ENCODE results near the gene LGALS13.

Gene LGALS13

GRCh38 chr19:39566064-39566463 lies 36.3 kb upstream of the LGALS13 start:
- no peaks in the 10 kb centered on the region for H3K36me3 ChIP-seq (ENCODE audit: insufficient read depth, insufficient read length, low read length)
- H3K4me3 ChIP-seq (ENCODE audit: insufficient read length, low read depth): no peak overlapping the region
- H3K4me1 ChIP-seq (ENCODE audit: insufficient read depth, insufficient read length): no peaks in the 10 kb centered on the region
- H3K9ac ChIP-seq (ENCODE audit: insufficient read length, low read depth): no peak overlapping the region
- H3K9me3 ChIP-seq (ENCODE audit: insufficient read depth, low read length): no peaks in the 10 kb centered on the region
- H3K27me3 ChIP-seq (ENCODE audit: insufficient read depth, insufficient read length): peaks cover 33% of the 10 kb centered on the region
- no peak for DNase-seq (ENCODE audit: low read depth, low spot score)
- TF ChIP-seq YY1 (IDR thresholded peaks at IDR 0.05; ENCODE audit: insufficient read depth, insufficient read length) (no peak), ZNF274 (IDR thresholded peaks at IDR 0.05; ENCODE audit: low read depth, low read length) (no peak), SUZ12 (IDR thresholded peaks at IDR 0.05; ENCODE audit: extremely low read depth, insufficient read depth, insufficient read length) (no peak)

- Histone ChIP-seq H3K9me3 (ENCODE audit: insufficient read depth, low read length) (no peaks in the 10 kb centered on the region), H3K4me3 (ENCODE audit: insufficient read length, low read depth) (no peak overlapping the region), H3K36me3 (ENCODE audit: insufficient read depth, insufficient read length, low read length) (no peaks in the 10 kb centered on the region), H3K4me1 (ENCODE audit: insufficient read depth, insufficient read length) (no peaks in the 10 kb centered on the region), H3K27me3 (ENCODE audit: insufficient read depth, insufficient read length) (peaks cover 52% of the 10 kb centered on the region), H3K9ac (ENCODE audit: insufficient read length, low read depth) (no peak overlapping the region)
- DNase-seq (ENCODE audit: low read depth, low spot score): no peak
- TF ChIP-seq YY1 (IDR thresholded peaks at IDR 0.05; ENCODE audit: insufficient read depth, insufficient read length): no peak
- no peak for TF ChIP-seq ZNF274 (IDR thresholded peaks at IDR 0.05; ENCODE audit: low read depth, low read length)
- TF ChIP-seq SUZ12 (IDR thresholded peaks at IDR 0.05; ENCODE audit: extremely low read depth, insufficient read depth, insufficient read length): no peak
These were observed 33.7 kb upstream of the LGALS13 start for GRCh38 chr19:39568604-39569003.

GRCh38 chr19:39582442-39582841 lies 19.9 kb upstream of the LGALS13 start:
- peaks cover 69% of the 10 kb centered on the region for H3K27me3 ChIP-seq (ENCODE audit: insufficient read depth, insufficient read length)
- no peak for DNase-seq (ENCODE audit: low read depth, low spot score)
- H3K36me3 ChIP-seq (ENCODE audit: insufficient read depth, insufficient read length, low read length): no peaks in the 10 kb centered on the region
- TF ChIP-seq SUZ12 (IDR thresholded peaks at IDR 0.05; ENCODE audit: extremely low read depth, insufficient read depth, insufficient read length) (no peak), YY1 (IDR thresholded peaks at IDR 0.05; ENCODE audit: insufficient read depth, insufficient read length) (no peak), ZNF274 (IDR thresholded peaks at IDR 0.05; ENCODE audit: low read depth, low read length) (no peak)
- H3K4me1 ChIP-seq (ENCODE audit: insufficient read depth, insufficient read length): no peaks in the 10 kb centered on the region
- H3K4me3 ChIP-seq (ENCODE audit: insufficient read length, low read depth): no peak overlapping the region
- H3K9ac ChIP-seq (ENCODE audit: insufficient read length, low read depth): no peak overlapping the region
- no peaks in the 10 kb centered on the region for H3K9me3 ChIP-seq (ENCODE audit: insufficient read depth, low read length)

GRCh38 chr19:39582891-39583625 lies 19.3 kb upstream of the LGALS13 start:
- H3K9me3 ChIP-seq (ENCODE audit: insufficient read depth, low read length): no peaks in the 10 kb centered on the region
- no peaks in the 10 kb centered on the region for H3K36me3 ChIP-seq (ENCODE audit: insufficient read depth, insufficient read length, low read length)
- H3K4me3 ChIP-seq (ENCODE audit: insufficient read length, low read depth): no peak overlapping the region
- TF ChIP-seq YY1 (IDR thresholded peaks at IDR 0.05; ENCODE audit: insufficient read depth, insufficient read length): no peak
- no peak for TF ChIP-seq ZNF274 (IDR thresholded peaks at IDR 0.05; ENCODE audit: low read depth, low read length)
- no peak for TF ChIP-seq SUZ12 (IDR thresholded peaks at IDR 0.05; ENCODE audit: extremely low read depth, insufficient read depth, insufficient read length)
- H3K4me1 ChIP-seq (ENCODE audit: insufficient read depth, insufficient read length): no peaks in the 10 kb centered on the region
- H3K9ac ChIP-seq (ENCODE audit: insufficient read length, low read depth): no peak overlapping the region
- H3K27me3 ChIP-seq (ENCODE audit: insufficient read depth, insufficient read length): peaks cover 72% of the 10 kb centered on the region
- no peak for DNase-seq (ENCODE audit: low read depth, low spot score)

DNA sequence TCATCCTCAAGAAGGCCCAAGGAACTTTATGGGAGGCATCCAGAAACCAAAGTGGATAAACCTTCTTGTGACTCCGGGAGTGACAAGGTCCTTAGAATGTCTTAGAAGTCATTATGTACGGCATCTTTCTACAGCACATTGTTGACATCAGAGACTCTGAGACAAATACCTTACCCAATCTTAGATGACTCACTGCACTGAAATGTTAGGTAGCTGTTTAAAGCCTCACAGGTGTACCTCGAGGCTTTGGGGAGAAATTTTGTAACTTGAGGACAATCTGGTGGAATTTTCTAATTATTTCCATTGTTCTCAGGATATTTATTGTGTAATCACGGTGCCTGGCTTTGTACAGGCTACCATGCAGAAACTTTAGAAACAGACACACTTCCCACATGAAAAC lies 14.8 kb upstream of the LGALS13 start:
- H3K36me3 ChIP-seq (ENCODE audit: insufficient read depth, insufficient read length, low read length): no peaks in the 10 kb centered on the region
- H3K9me3 ChIP-seq (ENCODE audit: insufficient read depth, low read length): no peaks in the 10 kb centered on the region
- H3K27me3 ChIP-seq (ENCODE audit: insufficient read depth, insufficient read length): peaks cover 60% of the 10 kb centered on the region
- TF ChIP-seq ZNF274 (IDR thresholded peaks at IDR 0.05; ENCODE audit: low read depth, low read length) (no peak), YY1 (IDR thresholded peaks at IDR 0.05; ENCODE audit: insufficient read depth, insufficient read length) (no peak), SUZ12 (IDR thresholded peaks at IDR 0.05; ENCODE audit: extremely low read depth, insufficient read depth, insufficient read length) (no peak)
- no peak overlapping the region for H3K9ac ChIP-seq (ENCODE audit: insufficient read length, low read depth)
- H3K4me3 ChIP-seq (ENCODE audit: insufficient read length, low read depth): no peak overlapping the region
- H3K4me1 ChIP-seq (ENCODE audit: insufficient read depth, insufficient read length): no peaks in the 10 kb centered on the region
- DNase-seq (ENCODE audit: low read depth, low spot score): no peak

GRCh38 chr19:39588066-39588465 lies 14.3 kb upstream of the LGALS13 start:
- no peak for DNase-seq (ENCODE audit: low read depth, low spot score)
- Histone ChIP-seq H3K36me3 (ENCODE audit: insufficient read depth, insufficient read length, low read length) (no peaks in the 10 kb centered on the region), H3K9ac (ENCODE audit: insufficient read length, low read depth) (no peak overlapping the region), H3K27me3 (ENCODE audit: insufficient read depth, insufficient read length) (peaks cover 60% of the 10 kb centered on the region), H3K4me3 (ENCODE audit: insufficient read length, low read depth) (no peak overlapping the region), H3K9me3 (ENCODE audit: insufficient read depth, low read length) (no peaks in the 10 kb centered on the region), H3K4me1 (ENCODE audit: insufficient read depth, insufficient read length) (no peaks in the 10 kb centered on the region)
- no peak for TF ChIP-seq ZNF274 (IDR thresholded peaks at IDR 0.05; ENCODE audit: low read depth, low read length)
- no peak for TF ChIP-seq YY1 (IDR thresholded peaks at IDR 0.05; ENCODE audit: insufficient read depth, insufficient read length)
- TF ChIP-seq SUZ12 (IDR thresholded peaks at IDR 0.05; ENCODE audit: extremely low read depth, insufficient read depth, insufficient read length): no peak

GRCh38 chr19:39590265-39590664 lies 12.1 kb upstream of the LGALS13 start:
- Histone ChIP-seq H3K9ac (ENCODE audit: insufficient read length, low read depth) (no peak overlapping the region), H3K4me1 (ENCODE audit: insufficient read depth, insufficient read length) (no peaks in the 10 kb centered on the region), H3K4me3 (ENCODE audit: insufficient read length, low read depth) (no peak overlapping the region), H3K27me3 (ENCODE audit: insufficient read depth, insufficient read length) (peaks cover 64% of the 10 kb centered on the region), H3K36me3 (ENCODE audit: insufficient read depth, insufficient read length, low read length) (no peaks in the 10 kb centered on the region), H3K9me3 (ENCODE audit: insufficient read depth, low read length) (no peaks in the 10 kb centered on the region)
- TF ChIP-seq ZNF274 (IDR thresholded peaks at IDR 0.05; ENCODE audit: low read depth, low read length): no peak
- no peak for DNase-seq (ENCODE audit: low read depth, low spot score)

Measured in NT2/D1 (cell line).